GM21515 (cell line): ENCODE results near the gene P2RX3.

Experiments
- ATAC-seq: cut with Tn5 transposase; IDR thresholded peaks from one replicate; pipeline ENCODE4 v1.9.1; 2021; ENCODE audit not compliant: unreplicated experiment

Gene P2RX3

DNA sequence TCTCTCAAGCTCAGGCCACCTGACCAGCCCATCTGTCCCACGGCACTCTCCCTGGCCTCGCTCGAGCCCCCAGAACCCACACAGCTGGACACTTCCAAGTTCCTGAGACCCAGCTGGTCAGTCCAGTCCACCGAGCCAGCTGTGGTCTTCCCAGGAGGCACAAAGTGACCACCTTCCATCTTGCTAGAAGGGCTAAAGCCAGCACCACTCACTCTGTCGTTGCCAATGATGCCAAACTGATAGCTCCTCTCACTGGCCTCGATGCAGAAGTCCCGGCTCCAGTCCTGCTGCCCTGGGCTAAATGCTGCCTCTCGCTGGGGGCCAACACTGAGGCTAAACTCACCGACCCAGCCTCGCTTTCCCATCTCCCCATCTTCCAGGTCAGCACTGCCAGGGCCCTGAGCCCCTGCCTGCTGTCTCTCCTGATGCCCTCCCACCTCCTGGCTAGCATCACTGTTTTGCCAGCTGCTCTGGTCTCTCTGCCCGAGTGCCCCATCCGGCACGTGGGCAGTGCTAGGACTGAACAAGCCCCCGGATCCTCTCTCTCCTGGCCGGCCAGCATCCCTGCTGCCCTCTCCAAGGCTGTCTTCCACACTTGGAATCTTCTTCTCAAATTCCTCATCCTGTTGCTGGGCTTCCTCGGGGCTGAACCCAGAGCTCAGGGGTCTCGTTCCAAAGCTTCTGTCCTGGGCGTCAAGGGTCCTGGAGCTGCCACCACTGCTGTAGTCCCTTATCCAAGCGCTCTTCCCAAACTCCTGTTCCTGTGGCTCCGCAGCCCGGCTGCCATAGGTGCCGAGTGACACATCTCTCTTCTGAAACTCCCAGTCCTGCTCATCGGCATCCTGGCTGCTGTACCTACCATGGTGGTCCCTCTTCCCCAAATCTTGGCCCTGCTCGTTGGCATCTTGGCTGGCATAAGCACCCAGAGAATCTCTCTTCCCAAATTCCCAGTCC, 28.8 kb upstream of the P2RX3 start:
- no peak for ATAC-seq

DNA sequence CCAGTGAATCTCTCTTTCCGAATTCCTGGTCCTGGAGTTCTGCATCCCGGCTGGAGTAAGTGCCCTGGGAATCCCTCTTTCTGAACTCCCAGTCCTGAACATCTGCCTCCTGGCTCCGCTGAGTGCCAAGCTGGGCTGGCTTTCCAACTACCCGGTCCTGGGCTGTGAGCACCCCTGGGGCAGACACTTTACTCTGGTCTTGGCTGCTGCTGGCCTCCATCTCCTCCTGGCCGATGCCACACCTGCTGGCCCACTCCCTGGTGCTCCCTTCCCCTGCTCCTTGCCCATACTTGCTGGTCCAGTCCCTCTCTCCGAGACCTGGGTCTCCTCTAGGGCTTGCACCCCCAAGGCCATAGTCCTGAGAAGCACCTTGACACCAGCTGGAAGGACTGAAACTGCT, 28.1 kb upstream of the P2RX3 start:
- no peak for ATAC-seq

DNA sequence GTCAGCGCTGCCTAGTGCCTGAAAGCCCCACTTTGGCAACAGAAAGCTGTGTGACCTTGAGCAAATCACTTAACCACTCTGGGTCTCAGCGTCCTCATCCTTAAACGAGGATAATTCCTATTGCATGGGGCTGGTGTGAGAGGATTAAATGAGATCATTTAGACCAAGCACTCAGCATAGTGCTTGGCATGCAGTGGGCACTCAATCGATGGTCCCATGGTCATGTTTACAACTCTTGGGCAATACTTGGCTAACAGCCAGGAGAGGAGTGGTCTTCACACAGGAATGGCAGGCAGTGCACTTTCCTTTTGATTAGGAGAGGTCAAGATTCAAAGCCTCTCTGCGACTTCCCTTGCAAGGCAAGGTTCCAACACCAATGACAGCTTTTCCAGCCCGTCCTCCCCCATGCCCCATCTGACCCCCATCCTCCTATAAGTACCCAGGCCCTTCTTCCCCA, 27.5 kb upstream of the P2RX3 start:
- no peak for ATAC-seq

DNA sequence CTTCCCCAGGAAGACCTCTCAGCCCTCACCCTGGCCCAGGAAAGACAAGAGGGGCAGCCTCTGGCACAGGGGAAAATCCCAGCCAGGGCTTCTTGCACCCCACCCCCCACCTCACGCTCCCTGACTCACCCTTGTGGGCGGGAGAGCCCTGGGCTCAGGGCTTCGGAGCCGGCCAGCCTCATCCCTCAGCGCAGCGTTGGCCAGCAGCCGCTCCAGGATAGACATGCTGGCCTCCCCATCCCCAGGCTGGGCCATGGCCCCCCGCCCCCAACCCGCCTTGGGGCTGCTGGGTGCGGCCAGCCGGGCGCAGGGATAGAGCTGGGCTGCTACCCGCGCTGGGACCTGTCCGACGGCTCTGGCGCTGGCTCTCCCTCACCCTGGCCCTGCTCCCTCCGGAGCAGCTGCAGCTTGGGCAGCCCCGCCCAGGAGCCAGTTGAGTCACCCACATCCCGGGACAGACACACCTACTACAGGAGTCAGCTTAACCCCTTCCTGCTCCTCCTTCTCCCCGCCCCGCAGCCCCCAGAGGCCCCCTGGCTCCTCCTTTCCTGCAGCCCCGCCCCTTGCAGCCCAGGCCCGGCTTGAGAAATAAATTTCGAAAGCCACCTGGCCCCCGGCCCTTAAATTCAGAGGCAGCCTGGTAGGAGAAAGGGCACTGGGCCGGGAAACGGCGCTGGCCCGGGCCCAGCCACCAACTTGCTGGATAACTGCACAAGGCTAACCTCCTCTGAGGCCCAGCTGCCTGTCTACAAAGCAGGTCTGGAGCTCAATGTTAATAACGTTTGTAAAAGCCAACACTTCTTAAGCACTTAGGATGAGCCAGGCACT, 26.8 kb upstream of the P2RX3 start:
- ATAC-seq = peak; percentile 98

DNA sequence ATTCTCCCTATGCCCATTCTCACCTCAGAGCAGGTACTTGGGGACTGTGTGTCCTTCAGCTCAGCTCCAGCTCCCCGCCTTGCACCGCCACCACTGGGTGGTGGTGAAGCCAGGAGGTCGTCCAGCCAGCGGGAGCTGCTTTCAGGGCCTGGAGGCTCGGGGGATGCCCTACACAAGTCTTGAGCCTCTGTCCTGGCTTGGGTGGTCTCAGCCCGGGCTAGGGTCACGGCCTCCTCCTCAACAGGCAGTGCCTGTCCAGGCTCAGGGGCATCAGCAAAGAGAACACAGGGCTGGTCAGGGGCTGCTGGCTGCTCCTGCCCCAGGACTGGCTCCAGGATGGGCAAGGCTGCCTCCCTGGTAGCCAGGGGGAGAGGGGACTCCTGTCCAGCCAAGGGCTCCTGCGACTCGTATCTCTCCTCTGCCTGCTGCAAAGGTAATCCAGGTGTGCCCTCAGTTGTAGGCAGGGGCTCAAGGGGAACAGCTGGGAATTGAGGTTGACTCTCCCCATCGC, 25.6 kb upstream of the P2RX3 start:
- no peak for ATAC-seq

DNA sequence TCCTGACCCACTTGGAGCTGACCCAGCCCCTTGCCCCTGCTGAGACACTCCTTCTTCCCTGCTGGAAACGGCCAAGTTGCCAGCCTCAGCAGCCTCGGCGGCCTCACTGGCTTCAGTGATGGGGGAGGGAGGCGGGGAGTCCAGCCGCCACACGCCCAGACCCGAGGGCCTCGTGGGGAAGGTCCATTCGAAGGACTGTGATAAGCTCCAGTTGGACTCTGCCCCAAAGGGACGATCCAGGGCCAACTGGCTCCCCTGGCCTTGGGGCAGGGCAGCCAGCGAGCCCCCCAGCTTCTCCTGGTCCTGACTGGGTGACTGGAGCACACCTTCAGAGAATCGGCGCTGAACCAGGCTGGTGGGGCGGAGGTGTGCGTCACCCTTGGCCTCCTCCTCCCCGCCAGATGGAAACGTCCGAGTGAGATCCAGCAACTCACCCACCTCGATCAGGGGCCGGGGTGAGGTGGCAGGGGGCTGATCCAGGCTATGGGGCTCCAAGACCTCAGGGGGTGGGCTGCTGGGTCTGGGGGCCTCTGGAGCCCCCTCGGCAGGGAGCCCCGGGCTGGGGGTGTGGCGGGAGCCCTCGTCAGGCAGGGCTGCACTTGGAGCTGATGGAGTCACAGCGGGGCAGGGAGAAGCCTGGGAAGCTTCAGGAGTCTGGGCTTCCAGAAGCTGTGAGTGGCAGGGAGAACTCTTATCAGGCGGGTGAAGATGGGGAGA, 24.9 kb upstream of the P2RX3 start:
- no peak for ATAC-seq

DNA sequence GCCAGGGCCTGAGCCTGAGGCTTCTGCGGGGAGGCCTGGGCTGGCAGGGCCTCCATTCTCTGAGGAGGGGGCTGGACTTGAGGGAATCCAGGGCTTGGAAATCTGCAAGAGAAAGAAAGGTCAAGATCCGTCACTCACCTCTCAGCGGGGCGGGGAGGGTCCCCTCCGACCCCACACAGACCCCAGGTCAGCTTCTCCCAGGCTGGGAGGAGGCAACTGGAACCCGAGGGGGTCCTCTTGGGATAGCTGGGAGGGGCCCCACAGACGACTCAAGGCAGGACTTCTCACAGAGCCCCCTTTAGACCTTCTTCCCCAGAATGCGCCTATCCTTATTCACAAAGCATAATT, 24.4 kb upstream of the P2RX3 start:
- no peak for ATAC-seq

DNA sequence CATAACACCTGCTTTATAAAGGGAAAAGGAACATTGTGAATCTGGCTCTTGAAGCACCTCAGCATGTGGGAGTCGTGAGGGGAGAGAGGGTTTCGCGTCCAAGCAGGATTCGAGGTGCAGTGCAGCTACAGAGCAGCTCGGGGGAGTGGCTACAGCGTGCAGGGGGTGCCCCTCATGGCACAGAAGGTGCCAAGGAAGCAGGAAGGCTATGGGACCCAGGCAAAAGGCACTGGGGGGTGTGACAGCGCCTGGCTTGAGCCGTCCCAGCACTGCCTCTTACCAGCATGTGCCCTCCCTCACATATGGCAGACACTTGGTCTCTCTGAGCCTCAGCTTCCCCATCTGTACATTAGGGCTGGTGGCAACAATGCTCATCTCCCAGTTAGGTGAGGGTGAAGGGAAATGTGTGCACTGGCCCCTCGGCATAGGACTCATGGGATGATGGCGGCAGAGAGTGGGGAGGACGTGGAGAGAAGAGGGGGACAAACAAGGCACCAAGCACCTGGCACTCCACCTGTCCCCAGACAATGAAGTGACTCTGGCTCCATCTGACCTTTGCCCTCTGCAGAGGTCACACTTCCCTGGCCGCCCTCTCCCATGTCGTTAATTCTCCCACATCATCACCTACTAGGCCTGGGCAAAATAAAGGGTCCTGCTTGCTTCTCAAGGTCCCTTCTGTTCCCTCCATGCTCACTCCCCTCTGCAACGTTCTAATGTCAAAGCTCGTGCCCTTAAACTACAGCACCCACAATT, 23.8 kb upstream of the P2RX3 start:
- ATAC-seq = no peak

DNA sequence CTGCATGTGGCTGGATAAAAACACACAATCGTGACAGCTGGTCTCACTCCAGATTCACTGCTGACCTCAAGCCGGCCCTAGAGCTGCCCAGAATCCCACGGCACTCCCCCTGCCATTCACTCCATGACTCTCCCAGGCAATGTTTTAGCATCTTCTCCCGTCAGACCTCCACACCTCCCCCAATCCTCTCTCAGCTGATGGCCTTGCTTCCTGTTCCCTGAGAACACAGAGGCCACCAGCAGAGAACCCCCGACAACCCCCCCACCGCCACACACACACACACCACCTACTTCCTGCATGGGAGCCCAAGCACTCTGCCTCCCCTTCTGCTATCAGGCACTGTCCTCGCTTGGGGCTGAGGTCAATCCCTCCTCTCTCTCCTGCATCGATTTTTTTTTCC, 22.7 kb upstream of the P2RX3 start:
- ATAC-seq = no peak

DNA sequence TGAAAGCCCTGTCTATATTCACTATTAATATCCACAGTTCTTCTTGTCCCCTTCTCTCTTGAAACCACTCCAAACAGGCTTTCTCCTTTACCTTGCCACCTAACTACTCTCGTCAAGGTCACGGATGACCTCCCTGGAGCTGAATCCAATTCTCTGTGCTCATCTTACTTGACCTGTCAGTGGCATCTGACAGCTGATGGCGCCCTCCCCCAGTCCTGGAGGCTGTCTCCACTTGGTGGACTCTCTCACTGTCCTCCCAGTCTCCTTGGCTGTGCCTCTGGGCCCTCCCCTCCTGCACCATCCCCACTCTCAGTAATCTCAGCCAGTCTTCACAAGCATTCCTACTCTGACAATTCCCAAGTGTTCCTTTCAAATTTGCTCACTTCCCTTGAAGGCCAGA, 22.1 kb upstream of the P2RX3 start:
- ATAC-seq = no peak

DNA sequence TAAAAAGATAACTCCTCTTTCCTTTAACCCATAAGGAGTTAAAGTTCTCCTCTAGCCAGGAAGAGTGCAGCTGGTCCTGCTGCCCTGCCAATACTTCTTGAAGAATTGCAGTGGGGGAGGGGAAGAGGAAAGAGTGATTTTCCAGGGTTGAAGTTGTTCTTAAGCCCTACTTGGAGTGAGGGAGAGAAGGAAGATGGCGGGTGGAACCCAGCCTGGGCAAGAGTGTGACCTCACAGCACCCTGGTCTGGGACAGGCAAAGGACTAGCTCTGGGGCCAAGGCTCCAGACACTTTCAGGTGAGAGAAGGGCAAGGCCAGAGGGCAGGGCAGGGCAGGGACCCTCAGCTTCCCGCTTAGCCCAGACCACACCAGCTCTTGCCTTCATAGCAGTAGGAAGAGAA, 20.0 kb upstream of the P2RX3 start:
- no peak for ATAC-seq

DNA sequence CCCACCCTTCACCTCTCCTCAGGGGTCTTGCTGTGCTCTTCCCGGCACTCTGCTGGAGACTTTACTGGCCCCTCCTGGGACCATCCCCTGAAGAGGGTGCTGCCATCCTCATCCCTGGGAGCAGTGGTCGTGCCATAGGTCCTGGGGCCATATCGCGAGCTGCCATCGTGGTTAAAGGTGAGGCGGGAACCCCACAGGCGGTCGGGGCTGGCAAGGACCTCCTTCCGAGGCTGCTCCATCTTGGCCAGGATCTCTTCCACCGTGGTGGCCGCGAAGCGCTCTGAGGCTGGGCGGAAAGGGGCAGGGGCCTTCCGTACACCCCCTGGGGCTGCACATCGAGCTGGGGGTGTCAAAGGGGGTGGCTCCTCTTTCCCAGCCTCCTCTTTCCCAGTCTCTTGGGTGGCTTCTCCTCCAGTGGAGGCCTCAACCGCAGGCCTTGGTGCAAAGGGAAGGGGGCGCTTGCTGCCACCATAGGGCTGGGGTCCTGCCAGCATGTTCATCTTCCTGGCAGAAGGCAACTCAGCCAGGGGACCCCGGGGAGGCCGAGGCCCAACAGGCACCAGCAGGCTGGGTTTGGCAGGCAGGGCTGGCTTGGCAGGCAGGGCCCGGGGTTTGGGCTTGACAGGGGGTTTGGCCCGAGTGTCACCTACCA, 18.0 kb upstream of the P2RX3 start:
- no peak for ATAC-seq

DNA sequence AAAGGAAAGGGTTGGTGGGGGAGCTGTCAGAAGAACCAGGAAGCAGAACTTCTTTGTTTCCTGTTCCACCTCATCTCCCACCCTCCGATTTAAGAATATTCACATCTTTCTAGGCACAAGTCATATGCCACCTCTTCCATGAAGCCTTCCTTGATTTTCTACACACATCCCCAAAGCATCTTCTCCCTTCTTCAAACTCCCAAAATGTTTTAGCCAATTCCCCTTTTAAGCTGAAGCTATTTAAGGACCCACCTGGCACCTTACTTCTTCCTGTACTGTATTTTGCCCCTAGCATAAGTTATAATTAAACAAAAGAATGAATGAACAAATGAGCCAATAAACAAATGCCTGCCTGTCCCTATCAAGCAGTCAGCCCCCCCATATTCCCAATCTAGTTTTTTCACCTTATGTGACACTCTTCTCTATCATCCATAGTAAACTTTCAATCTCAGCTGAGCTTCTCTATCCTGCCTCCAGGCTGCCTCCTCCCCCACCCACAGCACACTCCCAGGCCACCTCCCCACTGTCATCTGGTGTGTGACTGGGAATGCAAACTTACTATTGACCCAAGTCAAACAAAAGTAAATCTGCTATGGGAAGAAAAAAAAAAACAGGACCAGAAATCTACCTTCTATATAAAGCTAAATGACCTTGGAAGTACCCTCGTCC, 17.3 kb upstream of the P2RX3 start:
- ATAC-seq = no peak

DNA sequence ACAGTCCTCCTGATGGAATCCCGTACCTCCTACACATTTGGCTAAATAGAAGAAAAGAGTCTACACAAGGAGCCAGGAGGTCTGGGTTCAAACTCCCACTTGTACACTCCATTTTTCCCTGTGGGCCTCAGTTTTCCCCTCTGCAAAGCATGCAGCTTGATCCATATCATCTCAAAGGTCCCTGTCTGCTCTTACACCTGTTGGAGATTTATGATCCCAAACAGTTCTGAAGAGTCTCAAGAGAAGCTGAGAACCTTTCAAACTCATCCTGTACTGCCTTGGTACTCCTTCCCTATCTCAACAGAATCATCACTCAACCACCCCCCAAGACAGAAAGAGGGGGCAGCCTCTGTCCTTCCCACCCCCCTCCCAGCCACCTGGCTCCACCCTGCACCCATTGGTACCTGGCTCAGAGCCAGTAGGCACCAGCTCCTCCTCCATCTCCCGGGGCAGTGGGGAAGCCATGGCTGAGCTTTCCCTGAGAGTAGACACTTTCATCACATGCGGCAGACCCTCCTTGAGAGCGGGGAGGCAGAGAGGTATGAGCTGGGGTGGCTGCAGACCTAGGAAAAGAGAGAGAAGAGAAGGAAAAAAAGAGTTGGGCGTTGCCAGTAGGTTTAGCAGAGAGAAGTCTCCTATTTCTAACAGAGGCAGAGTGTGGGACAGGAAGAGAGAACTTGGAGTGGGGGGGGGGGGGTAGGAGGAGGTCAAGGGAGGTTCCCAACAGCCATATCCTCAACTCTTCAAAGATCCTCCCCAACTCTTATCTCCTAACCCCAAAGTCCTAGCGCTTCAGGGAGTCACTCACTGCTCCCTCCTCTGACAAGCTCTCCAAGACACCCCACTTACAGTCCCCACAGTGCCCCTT, 16.5 kb upstream of the P2RX3 start:
- ATAC-seq = no peak

DNA sequence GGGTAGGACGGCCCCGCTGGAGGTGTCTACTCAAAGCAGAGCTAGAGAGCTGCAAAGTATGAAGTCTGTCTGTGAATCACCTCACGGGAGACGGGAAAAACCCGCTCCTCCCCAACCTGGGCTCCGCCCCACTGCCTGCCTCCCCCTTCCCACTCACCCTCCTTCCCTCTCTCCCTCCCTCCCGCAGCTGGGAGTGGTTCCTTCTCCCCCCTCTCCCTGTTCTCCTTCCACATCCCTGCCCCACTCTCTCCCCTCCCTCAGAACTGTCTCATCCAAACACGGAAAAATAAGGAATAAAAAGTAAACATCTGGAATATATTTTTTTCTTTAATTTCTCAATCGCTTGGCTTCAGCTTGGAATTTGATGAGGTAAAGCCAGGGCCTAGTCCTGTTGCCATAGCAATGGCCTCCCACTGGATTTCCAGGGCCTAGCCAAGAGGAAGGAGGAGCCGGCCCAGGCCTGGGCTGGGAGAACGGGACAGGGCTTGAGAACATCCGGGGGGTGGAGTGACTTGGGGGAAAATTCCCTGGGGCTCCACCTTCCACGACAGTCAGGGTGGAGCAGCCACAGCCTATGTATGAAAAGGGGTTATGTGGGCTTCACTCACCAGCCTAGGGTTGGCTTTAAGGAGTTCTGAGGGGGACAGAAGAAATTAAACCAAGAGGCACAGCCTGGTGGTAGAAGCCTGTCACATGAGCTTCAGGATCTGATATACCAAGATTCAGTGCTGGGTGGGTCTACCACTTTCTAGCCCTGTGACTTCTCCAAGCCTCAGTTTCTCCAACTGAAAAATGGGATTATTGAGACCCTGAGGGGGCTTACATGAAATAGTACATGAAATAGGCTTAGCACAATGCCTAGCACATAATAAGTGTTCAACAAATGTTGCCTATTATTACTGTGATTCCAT, 15.6 kb upstream of the P2RX3 start:
- ATAC-seq = no peak

DNA sequence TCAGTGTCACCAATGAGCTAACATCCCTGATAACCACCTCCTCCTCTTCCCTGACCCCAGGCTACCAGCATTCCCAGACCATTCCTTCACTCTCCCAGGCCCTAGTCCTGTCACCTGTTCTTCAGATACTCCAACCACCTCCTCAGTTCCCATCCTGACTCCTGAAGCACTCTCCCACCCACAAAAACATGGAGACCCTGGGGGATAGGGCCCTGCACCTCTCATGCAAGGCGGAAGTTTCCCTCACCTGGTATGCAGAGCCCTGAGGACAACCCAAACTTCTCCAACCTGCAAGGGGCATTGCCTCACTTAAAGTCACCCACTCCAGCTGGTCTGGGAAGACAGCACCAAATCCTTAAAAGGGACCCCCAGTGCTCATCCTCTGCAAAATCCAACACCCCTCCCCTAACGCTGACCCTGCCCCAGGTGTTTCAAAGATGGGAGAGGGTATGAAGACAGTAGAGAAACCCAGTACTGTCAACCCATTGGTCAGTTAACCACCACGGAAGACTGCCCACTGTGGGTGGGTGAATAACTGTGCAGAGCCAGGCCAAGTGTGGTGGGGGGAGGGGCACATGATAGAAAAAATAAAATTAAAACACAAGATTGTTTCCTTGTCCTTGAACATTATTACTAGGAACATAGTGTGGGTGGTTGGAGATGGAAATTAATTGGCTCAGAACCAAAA, 14.8 kb upstream of the P2RX3 start:
- no peak for ATAC-seq

DNA sequence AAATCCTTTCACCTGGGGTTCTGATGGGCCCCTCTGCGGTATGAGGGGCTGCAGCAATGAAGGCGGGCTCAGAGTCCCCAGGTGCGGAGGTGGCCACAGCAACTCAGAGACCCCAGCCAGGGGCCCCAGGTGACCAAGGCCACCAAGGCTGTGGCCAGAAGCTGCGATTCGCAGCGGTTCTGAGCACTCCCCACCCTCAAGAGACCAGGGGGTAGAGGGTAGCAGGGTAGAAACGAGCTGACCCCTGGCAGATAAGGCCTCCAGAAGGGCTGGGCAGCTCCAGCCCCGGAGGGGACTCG, 14.3 kb upstream of the P2RX3 start:
- ATAC-seq = no peak
